Ascending aorta (tissue), 2 donors: ENCODE measurements around the gene SLC1A1. TPM values are rescaled to one million over a fixed set of nuclear protein-coding genes. Genes with fewer than 3 reads are reported as not detected.

Source experiments
- DNase-seq, 2 donors: peaks; one replicate each; pipeline ENCODE4 v3.0.0-alpha.2; 2019; ENCODE audit warnings: low spot score in 2 of 2
- H3K27ac ChIP-seq, 2 donors: fragments of 200-600 bp; sonication (generic); one replicate each; pipeline ENCODE4 v1.5.1; 2016 to 2017; ENCODE audit warnings: mild to moderate bottlenecking in 1 of 2
- H3K27me3 ChIP-seq: fragments of 200-600 bp; sonication (generic); one replicate; pipeline ENCODE4 v1.5.1; 2017
- H3K36me3 ChIP-seq, 2 donors: fragments of 200-600 bp; sonication (generic); one replicate each; pipeline ENCODE4 v1.5.1; 2016
- H3K4me1 ChIP-seq, 2 donors: fragments of 200-600 bp; sonication (generic); one replicate each; pipeline ENCODE4 v1.5.1; 2016 to 2017; ENCODE audit warnings: mild to moderate bottlenecking in 1 of 2
- H3K4me3 ChIP-seq, 2 donors: fragments of 200-600 bp; sonication (generic); one replicate each; pipeline ENCODE4 v1.5.1; 2016 to 2017; ENCODE audit warnings: mild to moderate bottlenecking in 1 of 2
- H3K9me3 ChIP-seq, 2 donors: fragments of 200-600 bp; sonication (generic); one replicate each; pipeline ENCODE4 v1.5.1; 2016
- CTCF ChIP-seq, 3 experiments: fragments of 200-600 bp in 2 of 3; fragments of 450-650 bp in 1 of 3; sonication (generic) in 2 of 3; IDR thresholded peaks; one replicate each; pipeline ENCODE4 v1.5.1; 2016 to 2019; ENCODE audit warnings: antibody characterized with exemption in 3 of 3, mild to moderate bottlenecking in 1 of 3, moderate library complexity in 1 of 3
- intact Hi-C: fragments of 100-400 bp; cut with DNase I; formaldehyde crosslinking; loops from one replicate; pipeline ENCODE4 v1.15.1; 2023
- total RNA-seq: library from RNA; depleted of rRNA; stranded (reverse); fragments of >200 nt; gene quantifications from one replicate; pipeline ENCODE4 v1.1.0, GENCODE V29; 2016

The SLC1A1 gene
- total RNA-seq, 1 donor from 2014 or later: 6.5 TPM

GRCh38 chr9:4555236-4555635 is 65.0 kb downstream of the SLC1A1 start:
- no peaks in the 10 kb centered on the region for H3K9me3 ChIP-seq
- H3K27ac ChIP-seq: no peak overlapping the region
- TF ChIP-seq CTCF (IDR thresholded peaks at IDR 0.05): no peak
- intact Hi-C loops: no loop called here
- no peak for DNase-seq
- no peak overlapping the region for H3K4me3 ChIP-seq
- peaks cover 0 to 2% of the 10 kb centered on the region in 2 donors for H3K4me1 ChIP-seq
- H3K27me3 ChIP-seq: no peaks in the 10 kb centered on the region
- H3K36me3 ChIP-seq: no peaks in the 10 kb centered on the region

GRCh38 chr9:4558371-4558998 is 68.2 kb downstream of the SLC1A1 start:
- no peak overlapping the region for H3K27ac ChIP-seq
- intact Hi-C loops: no loop called here
- DNase-seq: no peak
- H3K9me3 ChIP-seq: no peaks in the 10 kb centered on the region
- no peaks in the 10 kb centered on the region for H3K36me3 ChIP-seq
- no peaks in the 10 kb centered on the region for H3K27me3 ChIP-seq
- TF ChIP-seq CTCF (IDR thresholded peaks at IDR 0.05): no peak
- no peak overlapping the region for H3K4me3 ChIP-seq
- peaks cover 0 to under 1% of the 10 kb centered on the region in 2 donors for H3K4me1 ChIP-seq

- no peak overlapping the region for H3K27ac ChIP-seq
- DNase-seq: no peak
Measured at GRCh38 chr9:4559261-4560182, 69.3 kb downstream of the SLC1A1 start.

GRCh38 chr9:4563105-4563504 is 72.8 kb downstream of the SLC1A1 start:
- no peaks in the 10 kb centered on the region for H3K9me3 ChIP-seq
- no peak for DNase-seq
- intact Hi-C loops: no loop called here
- no peaks in the 10 kb centered on the region for H3K36me3 ChIP-seq
- no peaks in the 10 kb centered on the region for H3K27me3 ChIP-seq
- no peak for TF ChIP-seq CTCF (IDR thresholded peaks at IDR 0.05)
- no peak overlapping the region for H3K4me3 ChIP-seq
- no peak overlapping the region for H3K27ac ChIP-seq
- H3K4me1 ChIP-seq: no peaks in the 10 kb centered on the region

More at GRCh38 chr9:4559261-4560182, 69.3 kb downstream of the SLC1A1 start:
- intact Hi-C loops: no loop called here
- Histone ChIP-seq H3K4me3 (no peak overlapping the region), H3K27me3 (no peaks in the 10 kb centered on the region), H3K9me3 (no peaks in the 10 kb centered on the region), H3K36me3 (no peaks in the 10 kb centered on the region), H3K4me1 (no peaks in the 10 kb centered on the region)
- TF ChIP-seq CTCF (IDR thresholded peaks at IDR 0.05): no peak

GRCh38 chr9:4566806-4567205 is 76.5 kb downstream of the SLC1A1 start:
- no peak for DNase-seq
- H3K27me3 ChIP-seq: no peaks in the 10 kb centered on the region
- H3K36me3 ChIP-seq: no peaks in the 10 kb centered on the region
- intact Hi-C loops: no loop called here
- H3K4me1 ChIP-seq: no peaks in the 10 kb centered on the region
- TF ChIP-seq CTCF (IDR thresholded peaks at IDR 0.05): no peak
- no peak overlapping the region for H3K27ac ChIP-seq
- H3K9me3 ChIP-seq: no peaks in the 10 kb centered on the region
- no peak overlapping the region for H3K4me3 ChIP-seq
